ENCODE measurements around the gene AGK.

- TF ChIP-seq POLR2A (IDR thresholded peaks at IDR 0.05) (no peak), POLR2AphosphoS5 (IDR thresholded peaks at IDR 0.05) (no peak)
Measured at GRCh38 chr7:141527076-141527475, 24.1 kb upstream of the AGK start.

All from stomach (tissue), 4 donors.